Posterior cingulate gyrus (tissue), 11 donors: ENCODE data around the gene HIPK2.

Experiments
- DNase-seq, 10 donors: peaks; one replicate each; pipeline versions ENCODE4 v3.0.0 to v3.0.0-alpha.2; 2020 to 2021; ENCODE audit warnings: mixed read lengths in 3 of 10
- intact Hi-C: fragments of 100-400 bp; cut with DNase I; formaldehyde crosslinking; loops from one replicate; pipeline ENCODE4 v1.15.1; 2023

Gene HIPK2

GRCh38 chr7:139757968-139758367, 19.8 kb downstream of the HIPK2 start:
- DNase-seq: no peak
- intact Hi-C loops: no loop called here

GRCh38 chr7:139753693-139754111, 24.1 kb downstream of the HIPK2 start:
- DNase-seq: no peak
- intact Hi-C loops: no loop called here

- no peak for DNase-seq
- intact Hi-C loops: no loop called here
Measured at GRCh38 chr7:139753081-139753692, 24.6 kb downstream of the HIPK2 start.

DNA sequence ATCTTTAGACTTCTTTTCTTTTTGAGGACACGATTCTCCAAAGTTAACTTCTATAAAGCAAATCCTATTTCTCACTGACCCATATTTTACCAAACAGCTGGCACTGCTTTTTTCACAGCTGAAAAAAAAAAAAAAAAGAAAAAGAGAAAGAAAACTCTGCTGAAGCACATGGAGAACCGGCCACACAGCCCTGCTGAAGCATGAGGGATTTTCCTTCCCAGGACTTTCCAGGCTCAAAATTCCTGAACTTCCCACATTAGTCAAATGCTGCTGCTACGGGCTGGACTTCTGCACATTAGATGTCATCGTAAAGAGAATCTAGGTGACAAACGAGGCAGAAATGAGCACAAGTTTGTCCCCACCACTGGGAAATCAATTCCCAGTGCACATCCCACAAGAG, 25.2 kb downstream of the HIPK2 start:
- DNase-seq: no peak
- intact Hi-C loops: no loop called here

DNA sequence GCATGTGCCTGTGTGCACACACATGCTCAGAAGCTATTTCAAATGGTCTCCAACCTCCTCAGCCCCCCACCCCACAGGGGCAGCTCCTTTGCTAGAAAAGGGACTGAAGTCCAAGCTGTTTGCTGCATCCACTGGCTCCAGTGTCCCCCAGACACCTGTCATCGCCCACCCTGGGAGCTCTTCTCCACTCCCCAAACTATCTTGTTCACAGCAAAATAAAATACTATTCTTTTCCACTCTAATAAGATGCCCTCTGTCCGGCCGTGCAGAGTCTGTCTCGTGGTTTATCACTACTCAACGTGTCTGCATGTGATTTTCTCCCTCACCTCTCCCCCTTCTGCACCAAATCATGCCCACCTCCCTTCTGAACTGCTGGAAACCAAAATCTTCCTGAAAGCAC, 25.6 kb downstream of the HIPK2 start:
- DNase-seq: no peak
- intact Hi-C loops: no loop called here

GRCh38 chr7:139750459-139751095, 27.2 kb downstream of the HIPK2 start:
- intact Hi-C loops: no loop called here
- DNase-seq: no peak

DNA sequence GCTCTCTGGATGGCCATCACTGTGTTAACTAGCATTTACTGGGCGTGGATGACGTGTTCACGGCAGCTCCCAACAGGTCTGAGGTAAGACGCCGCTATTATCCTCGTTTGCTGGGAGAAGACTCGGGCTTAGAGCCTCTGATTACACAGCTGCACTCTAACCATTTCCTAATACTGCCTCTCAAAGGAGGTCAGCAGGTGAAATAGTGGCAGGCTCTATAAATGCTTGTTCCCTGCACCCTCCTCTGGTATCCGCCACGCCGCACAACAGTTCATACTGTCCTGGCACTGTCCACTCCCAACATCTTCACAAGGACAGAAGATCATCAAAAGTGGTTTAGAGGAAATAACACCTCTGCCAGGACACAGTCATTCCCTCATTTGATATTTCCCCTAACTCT, 28.3 kb downstream of the HIPK2 start:
- intact Hi-C loops: no loop called here

GRCh38 chr7:139748941-139749340, 28.9 kb downstream of the HIPK2 start:
- intact Hi-C loops: no loop called here
- DNase-seq: no peak

More for the DNA sequence above, 28.3 kb downstream of the HIPK2 start:
- DNase-seq: no peak

DNA sequence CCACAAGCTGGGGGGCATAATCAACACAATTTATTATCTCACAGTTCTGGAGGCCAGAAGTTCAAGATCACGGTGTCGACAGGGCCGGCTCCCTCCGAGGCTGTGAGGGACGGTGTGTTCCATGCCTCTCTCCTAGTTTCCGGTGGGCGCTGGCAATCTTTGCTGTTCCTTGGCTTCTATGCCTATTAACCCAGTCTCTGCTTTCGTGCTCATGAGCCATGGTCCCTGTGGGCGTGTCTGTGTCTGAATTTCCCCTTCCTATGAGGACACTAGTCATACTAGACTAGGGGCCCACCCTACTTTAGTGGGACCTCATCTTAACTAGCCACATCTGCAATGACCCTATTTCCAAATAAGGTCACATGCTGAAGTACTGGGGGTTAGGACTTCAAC, 29.4 kb downstream of the HIPK2 start:
- intact Hi-C loops: no loop called here
- no peak for DNase-seq

- no peak for DNase-seq
- intact Hi-C loops: no loop called here
Measured at GRCh38 chr7:139747662-139748372, 30.0 kb downstream of the HIPK2 start.

DNA sequence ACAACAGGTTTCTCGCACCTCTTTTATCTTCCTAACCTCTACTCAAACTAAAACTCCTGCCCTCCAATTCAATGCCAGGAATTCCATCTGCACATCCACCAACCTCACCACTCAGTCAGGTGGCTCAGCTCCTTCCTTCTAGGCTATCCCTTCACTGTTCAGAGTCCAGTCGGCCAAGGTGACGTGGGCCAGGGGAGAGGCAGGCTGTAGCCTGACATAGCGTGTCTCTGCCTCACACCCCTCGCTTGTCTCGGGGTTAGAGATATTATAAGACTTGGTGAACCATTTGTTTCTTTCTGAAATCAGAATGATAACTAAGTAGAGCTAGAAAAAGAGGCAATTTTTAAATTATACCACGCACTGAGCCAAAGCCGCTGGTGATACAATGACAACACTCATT, 31.1 kb downstream of the HIPK2 start:
- intact Hi-C loops: no loop called here
- DNase-seq: no peak

- intact Hi-C loops: no loop called here
- DNase-seq: no peak
Measured at GRCh38 chr7:139745678-139746143, 32.1 kb downstream of the HIPK2 start.

DNA sequence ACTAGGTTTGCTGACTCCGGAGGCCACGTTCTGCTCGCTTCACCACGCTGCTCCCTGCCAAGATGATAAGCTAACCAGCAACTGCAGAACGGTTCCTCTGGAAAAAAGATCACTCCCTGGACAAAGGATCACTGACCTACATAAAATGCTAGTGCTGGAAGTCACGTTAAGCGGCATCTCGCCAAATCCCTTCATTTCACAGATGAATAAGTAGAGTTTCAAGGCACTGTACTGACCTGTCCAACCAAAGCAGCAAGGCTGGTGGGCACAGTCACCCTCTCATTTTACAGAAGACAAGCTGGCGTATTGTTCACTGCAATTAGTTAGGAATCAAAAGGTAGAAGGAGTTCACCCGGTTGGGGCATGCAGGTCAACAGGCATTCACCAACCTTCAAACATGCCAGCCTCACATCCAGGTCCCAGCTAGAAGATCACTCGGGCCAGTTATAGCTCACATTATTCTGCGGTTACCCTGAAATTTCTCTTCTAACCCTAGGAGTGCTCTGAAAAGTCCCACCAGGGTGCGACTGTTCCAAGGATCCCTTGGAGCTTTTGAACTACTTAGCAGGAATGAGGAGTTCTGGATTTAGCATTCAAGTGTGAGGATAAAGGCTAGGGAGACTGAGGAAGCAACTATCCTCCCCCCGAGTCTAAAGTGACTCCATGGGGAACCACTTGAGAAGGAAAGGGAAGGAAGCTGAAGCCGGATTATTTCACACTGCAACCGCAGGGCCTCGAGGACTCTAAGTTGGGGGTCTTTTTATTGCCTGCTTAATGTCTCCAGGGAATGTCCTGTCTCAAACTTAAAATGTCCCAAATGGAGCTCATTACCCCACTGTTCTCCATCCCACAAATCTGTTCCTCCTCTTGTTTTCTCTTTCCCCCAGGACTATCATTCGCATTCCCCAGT, 32.8 kb downstream of the HIPK2 start:
- intact Hi-C loops: no loop called here
- DNase-seq: no peak

DNA sequence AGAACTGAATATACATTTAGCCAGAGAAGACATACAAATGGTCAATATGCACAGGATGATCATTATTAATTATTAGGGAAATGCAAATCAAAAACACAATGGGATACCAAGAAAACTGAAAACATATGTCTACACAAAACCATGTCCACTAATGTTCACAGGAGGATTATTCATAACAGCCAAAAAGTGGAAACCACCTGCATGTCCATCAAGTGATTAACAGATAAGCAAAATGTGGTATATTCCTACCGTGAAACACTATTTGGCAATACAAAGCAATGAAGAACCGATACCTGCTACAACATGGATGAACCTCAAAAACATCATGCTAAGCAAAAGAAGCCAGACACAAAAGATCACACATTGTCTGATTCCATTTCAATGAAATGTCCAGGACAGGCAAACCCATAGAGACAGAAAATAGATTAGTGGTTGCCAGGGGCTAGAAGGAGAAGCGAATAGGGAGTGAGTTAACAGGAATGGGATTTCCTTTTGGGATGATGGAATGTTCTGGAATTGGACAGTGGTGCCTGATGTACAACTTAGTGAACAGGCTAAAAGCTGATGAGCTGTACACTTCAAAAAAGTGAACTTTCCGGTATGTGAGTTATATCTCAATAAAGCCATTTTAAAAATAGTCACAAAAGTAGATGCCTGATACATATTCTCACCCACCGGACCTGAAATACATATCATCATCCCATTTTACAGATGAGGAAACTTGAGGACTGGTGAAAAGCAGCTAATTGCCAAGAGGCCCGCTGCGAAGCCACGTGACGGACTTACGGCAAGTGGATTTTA, 33.6 kb downstream of the HIPK2 start:
- intact Hi-C loops: no loop called here
- no peak for DNase-seq

- DNase-seq: no peak
Measured at GRCh38 chr7:139743267-139743966, 34.4 kb downstream of the HIPK2 start.

DNA sequence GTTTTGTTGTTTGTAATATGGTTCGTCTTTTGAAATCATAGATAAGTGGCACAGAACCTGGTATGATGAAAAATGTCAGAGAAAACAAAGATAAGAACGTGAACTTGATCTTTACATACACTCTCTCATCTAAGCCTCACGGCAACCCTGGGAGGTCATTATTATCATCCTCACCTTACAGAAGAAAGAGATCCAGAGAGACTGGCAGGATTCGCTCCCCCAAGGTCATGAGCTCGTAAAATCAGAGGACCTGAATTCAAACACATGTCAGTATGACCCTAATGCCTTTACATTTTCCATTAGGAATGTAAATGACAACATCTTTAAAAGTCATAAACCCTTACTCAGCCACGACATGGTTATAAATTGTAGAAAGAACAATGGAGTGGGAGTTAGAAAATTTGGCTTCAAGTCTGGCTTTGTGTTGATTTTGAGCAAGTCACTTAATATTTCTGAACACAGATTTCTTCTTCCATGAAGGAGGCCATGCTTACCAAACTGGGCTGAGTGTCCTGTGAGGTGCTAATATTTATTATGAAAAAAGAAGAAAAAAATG, 35.9 kb downstream of the HIPK2 start:
- no peak for DNase-seq
- intact Hi-C loops: no loop called here

More at GRCh38 chr7:139743267-139743966, 34.4 kb downstream of the HIPK2 start:
- intact Hi-C loops: no loop called here

DNA sequence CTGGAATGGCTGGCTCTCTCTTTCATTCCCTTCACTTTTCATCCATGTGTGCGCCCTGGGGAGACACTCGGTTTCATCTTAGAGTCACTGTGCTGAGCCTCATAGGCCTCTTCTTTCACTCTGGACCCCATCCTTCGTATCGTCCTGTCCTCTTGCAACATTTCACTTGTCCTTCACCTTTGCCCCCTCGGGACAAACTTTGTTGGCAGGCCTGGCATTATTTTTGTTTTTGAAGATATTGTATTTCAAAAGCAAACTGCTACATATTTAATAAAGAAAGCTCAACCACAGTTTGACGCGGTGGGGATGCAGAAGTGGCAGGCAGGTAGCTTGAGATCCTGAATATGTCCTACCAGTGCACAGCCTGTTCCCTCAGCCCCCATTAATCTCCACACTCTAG, 36.6 kb downstream of the HIPK2 start:
- DNase-seq: no peak
- intact Hi-C loops: no loop called here

DNA sequence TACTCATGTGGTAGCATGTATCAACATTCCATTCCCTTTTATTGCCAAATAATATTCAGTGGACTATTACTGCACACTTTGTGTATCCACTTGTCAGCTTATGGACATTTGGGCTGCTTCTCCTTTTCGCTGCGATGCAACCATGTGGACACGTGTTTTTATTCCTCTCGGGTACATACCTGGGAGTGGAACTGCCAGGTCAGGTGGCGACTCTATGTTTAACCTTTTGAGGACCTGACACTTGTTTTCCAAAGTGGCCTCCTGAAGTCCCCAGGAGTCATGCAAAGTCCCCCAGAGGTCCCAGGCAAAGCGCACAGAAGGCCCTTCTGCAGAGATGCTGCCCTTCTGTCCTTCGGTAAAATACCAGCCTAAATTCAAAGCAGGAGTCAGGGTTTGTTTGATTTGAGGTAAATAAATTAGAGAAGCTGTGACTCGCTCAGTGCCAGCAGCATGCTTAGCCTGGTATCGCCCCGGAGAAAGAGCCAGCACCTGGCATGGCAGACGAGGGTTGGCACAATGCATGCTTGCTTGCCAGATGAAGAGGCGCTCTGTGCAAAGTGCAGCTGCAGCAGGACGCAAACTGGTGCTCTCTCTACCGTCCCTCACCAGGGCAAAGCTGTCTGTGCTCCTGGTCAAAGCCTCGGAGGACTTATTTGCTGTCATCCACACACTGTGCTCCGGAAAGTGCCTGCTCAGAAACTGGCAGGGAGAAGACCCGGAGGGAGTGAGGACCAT, 37.8 kb downstream of the HIPK2 start:
- intact Hi-C loops: loop anchor here (5.0 kb wide), 1 partner anchor 32 kb away; no protein-coding TSS in a partner anchor
- DNase-seq: peak; percentile 61 to 97 (median 80)
